LNCaP clone FGC (cell line): ENCODE data around the gene FN1.

Experiments
- DNase-seq: peaks from one replicate; pipeline ENCODE4 v3.0.0-alpha.2; 2011; ENCODE audit warnings: low read depth
- H3K4me3 ChIP-seq: 2 replicates; pipeline ENCODE4 v1.5.1; 2011; ENCODE audit warnings: mild to moderate bottlenecking, low read depth, low read length, control low read depth
- TF ChIP-seq, protein P1 (sequence below): IDR thresholded peaks from 2 replicates; pipeline ENCODE4 v1.5.1; 2012; ENCODE audit warnings: mild to moderate bottlenecking; ENCODE audit not compliant: control insufficient read depth, insufficient read depth; ENCODE audit errors: extremely low read depth

Gene FN1

DNA sequence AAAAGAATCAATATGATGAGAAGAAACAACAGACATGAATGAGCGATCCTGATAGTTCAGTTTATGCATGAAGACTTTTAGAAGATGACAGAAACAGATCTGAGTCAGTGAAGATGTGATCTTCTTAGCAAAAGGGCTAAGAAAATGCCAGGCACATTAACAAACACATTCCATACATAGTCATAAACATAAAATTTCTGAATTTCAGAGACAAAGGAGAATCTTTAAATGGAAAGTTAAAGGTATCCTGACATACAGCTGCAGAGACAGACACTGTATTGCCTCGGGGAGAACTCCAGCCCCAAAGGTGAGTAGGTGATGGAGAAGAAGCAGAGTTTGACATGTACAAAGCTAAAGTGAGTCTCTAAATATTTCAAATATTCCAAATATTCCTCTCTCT is 40.6 kb upstream of the FN1 start:
- H3K4me3 ChIP-seq = no peak overlapping the region
- DNase-seq = no peak
- TF ChIP-seq, protein P1, sequence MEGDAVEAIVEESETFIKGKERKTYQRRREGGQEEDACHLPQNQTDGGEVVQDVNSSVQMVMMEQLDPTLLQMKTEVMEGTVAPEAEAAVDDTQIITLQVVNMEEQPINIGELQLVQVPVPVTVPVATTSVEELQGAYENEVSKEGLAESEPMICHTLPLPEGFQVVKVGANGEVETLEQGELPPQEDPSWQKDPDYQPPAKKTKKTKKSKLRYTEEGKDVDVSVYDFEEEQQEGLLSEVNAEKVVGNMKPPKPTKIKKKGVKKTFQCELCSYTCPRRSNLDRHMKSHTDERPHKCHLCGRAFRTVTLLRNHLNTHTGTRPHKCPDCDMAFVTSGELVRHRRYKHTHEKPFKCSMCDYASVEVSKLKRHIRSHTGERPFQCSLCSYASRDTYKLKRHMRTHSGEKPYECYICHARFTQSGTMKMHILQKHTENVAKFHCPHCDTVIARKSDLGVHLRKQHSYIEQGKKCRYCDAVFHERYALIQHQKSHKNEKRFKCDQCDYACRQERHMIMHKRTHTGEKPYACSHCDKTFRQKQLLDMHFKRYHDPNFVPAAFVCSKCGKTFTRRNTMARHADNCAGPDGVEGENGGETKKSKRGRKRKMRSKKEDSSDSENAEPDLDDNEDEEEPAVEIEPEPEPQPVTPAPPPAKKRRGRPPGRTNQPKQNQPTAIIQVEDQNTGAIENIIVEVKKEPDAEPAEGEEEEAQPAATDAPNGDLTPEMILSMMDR = no peak

DNA sequence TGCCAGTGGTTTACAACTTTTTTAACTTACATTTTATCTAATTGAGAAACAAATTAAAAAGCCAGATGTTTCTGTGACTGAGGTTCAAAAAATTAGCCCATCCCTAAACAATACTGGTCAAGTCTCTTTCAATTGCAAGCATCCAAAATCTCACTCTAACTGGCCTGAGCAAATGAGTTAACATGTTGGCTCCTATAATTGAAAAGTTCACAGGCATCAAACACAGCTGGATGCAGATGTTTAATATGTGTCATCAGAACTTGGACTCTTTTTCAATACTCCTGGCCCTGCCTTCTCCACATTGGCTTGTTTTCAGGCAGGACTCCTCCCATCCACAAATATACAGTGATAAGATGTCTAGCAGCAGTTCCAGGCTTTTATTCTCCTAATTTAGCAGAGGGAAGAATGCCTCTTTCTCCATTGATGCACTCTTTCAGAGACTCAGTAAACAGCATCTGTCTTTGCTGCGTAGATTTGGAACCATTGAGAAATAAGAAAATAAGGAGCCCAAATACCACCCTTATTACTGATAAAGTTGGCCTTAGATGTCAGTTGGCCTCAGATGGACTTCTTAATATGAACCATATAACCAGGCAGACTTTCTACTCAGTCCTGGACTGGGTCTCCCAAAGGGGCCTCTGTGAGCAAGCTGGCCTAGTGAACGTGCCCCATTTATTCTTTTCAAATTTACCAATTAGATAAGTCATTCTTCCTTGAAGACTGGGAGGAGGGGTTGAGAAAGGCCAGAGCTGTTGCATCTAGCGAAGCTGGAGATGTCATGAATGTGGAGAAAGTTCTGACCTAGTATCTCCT is 30.4 kb upstream of the FN1 start:
- DNase-seq = no peak
- no peak overlapping the region for H3K4me3 ChIP-seq
- TF ChIP-seq, protein P1 = no peak

DNA sequence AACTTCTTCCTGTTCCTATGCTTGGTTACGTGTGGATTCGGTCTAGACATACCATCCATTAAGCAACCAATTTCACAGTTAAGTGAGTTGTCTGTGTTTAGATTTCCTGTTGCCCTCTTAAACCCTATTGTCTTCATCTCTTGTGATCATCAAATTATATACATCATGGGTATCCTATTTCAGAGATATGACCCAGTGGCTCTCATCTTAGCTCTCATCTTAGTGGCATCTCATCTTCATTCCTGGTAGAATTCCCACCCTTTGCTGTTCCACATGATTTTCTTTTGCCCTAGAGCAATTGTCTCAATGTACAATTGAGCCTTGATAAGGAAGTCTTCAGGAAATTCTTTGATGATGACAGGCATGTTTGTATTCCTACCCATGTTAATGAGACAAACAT is 29.4 kb upstream of the FN1 start:
- TF ChIP-seq, protein P1 = no peak
- H3K4me3 ChIP-seq = no peak overlapping the region
- no peak for DNase-seq

DNA sequence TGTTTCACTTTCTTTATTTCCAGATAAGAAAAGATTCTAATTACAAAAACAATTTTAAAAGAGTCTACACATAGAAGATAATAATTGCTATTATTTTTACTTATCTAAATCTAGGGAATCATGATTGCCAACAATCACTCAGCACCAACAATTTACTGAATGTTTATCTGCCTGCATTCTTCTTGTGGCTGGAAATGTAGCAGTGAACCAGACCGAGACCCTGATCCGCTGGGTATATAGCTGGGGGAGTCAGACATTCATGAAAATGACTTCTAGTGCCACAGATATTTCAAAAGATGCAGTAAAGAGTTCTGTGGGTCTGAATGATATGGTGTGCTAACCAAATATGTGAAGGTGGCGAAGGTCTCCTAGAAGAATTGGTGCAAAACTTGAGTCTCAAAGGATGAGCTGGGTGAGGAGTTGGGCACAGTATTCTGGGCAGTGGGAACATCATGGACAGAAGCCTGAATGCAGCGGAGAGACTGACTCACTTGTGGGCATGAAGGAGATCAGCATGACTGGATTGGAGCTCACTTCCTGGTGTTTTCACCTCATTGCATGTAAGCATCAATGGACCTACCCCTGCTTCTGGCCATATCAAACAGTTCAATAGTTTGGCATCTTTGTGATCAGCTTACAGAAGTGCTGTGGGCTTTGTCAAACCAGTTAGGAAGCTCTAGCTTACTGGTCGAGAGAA is 26.1 kb upstream of the FN1 start:
- TF ChIP-seq, protein P1 = no peak
- no peak for DNase-seq
- H3K4me3 ChIP-seq = no peak overlapping the region

DNA sequence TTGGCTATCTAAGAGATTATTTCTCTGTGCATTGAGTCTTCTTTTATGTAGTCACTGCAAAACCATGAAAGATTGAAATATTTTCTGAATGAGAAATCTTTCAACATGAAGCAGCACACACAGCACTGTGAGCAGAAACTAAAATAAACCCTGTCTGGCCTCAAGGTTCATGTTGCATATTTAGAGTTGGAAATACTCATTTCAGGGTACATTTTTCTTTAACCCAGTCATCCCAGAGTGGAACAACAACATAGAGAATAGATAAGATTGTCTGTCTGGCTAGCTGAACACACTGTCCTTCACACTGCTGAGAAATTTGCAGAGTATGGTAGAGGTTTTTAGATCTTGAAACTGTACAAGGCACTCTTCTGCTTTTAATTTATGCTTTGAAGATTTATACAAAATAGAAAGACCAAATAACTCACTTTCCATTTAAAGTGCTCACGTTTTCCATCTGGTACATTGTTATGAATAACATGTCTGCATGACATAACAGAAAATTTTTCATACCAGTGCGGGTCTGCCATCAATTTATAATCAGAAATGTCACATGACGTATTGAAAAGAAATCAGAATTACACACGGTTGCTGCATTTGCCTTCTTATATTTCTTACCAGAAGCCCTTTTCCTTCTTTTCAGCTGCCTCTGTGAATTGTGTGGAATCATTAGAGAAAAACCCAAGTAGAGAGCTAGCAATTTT is 25.0 kb upstream of the FN1 start:
- TF ChIP-seq, protein P1 = no peak
- H3K4me3 ChIP-seq = no peak overlapping the region
- DNase-seq = no peak

DNA sequence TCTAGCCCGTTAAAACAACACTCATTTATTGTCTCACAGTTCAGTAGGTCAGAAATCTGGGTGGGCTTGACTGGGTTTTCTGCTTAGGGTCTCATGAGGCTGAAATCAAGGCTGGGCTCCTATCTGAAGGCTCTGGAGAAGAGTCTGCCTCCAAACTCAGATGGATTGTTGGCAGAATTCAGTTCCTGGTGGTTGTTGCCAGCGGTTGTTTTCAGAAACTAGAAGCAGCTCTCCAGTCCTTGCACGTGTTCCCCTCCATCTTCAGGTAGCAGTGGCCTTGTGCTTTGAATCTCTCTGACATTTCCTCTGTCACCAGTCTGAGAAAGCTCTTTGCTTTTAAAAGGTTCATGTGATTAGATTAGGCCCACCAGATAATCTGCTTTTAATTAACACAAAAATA is 20.1 kb upstream of the FN1 start:
- no peak overlapping the region for H3K4me3 ChIP-seq
- TF ChIP-seq, protein P1 = no peak
- no peak for DNase-seq
